ENCODE data around the gene VIPR1.

VIPR1 gene

DNA sequence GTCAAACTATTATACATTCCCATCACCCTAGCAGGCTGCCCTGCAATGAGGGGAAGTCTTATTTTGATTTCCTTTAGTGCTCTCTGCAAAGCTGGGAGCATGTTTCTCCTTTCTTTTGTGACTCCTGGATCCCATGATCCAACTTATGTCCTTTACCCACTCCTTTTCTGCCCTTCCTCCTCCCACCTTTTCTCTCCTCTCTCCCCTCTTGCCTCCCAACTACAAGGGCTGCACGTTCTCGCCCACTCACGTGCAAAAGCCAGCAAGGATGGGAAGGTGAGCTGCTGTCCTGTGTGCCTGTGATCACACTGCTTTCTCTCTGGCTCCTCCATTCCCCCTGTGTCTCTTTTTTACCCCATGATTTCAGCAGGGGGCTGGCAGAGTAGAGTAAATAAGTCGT lies 6.1 kb downstream of the VIPR1 start:
- Histone ChIP-seq H2AFZ (ENCODE audit: low read length) (no peak overlapping the region), H3K79me2 (ENCODE audit: insufficient read depth, low read length) (no peaks in the 10 kb centered on the region), H3K4me2 (ENCODE audit: low read length) (no peak overlapping the region), H3F3A (ENCODE audit: insufficient read depth, low read length) (no peaks in the 10 kb centered on the region), H4K20me1 (ENCODE audit: insufficient read depth, low read length) (no peaks in the 10 kb centered on the region), H3K4me1 (ENCODE audit: insufficient read depth, low read length, severe bottlenecking) (no peaks in the 10 kb centered on the region), H3K9me2 (ENCODE audit: low read depth, low read length) (no peaks in the 10 kb centered on the region), H3K9me3 (ENCODE audit: low read length) (no peaks in the 10 kb centered on the region), H3K9ac (ENCODE audit: low read length) (no peak overlapping the region), H3K27ac (ENCODE audit: low read depth, low read length, poor library complexity, severe bottlenecking) (no peak overlapping the region), H3K27me3 (ENCODE audit: insufficient read depth, low read length) (no peaks in the 10 kb centered on the region; the same call in 1 of the 2 replicates), H3K36me3 (ENCODE audit: insufficient read depth, low read length) (no peaks in the 10 kb centered on the region), H3K4me3 (ENCODE audit: low read depth, low read length, poor library complexity, severe bottlenecking) (no peak overlapping the region)
- TF ChIP-seq, protein P1, sequence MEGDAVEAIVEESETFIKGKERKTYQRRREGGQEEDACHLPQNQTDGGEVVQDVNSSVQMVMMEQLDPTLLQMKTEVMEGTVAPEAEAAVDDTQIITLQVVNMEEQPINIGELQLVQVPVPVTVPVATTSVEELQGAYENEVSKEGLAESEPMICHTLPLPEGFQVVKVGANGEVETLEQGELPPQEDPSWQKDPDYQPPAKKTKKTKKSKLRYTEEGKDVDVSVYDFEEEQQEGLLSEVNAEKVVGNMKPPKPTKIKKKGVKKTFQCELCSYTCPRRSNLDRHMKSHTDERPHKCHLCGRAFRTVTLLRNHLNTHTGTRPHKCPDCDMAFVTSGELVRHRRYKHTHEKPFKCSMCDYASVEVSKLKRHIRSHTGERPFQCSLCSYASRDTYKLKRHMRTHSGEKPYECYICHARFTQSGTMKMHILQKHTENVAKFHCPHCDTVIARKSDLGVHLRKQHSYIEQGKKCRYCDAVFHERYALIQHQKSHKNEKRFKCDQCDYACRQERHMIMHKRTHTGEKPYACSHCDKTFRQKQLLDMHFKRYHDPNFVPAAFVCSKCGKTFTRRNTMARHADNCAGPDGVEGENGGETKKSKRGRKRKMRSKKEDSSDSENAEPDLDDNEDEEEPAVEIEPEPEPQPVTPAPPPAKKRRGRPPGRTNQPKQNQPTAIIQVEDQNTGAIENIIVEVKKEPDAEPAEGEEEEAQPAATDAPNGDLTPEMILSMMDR (IDR thresholded peaks at IDR 0.05; ENCODE audit: low read length) = no peak
- TF ChIP-seq EZH2 (IDR thresholded peaks at IDR 0.05; ENCODE audit: borderline replicate concordance, low read length) = no peak

- TF ChIP-seq, protein P1 (IDR thresholded peaks at IDR 0.05; ENCODE audit: low read length) = no peak
- no peak for TF ChIP-seq EZH2 (IDR thresholded peaks at IDR 0.05; ENCODE audit: borderline replicate concordance, low read length)
- no peaks in the 10 kb centered on the region for H3K9me3 ChIP-seq (ENCODE audit: low read length)
- H3K9ac ChIP-seq (ENCODE audit: low read length) = no peak overlapping the region
- H3K4me2 ChIP-seq (ENCODE audit: low read length) = no peak overlapping the region
- no peaks in the 10 kb centered on the region for H3K9me2 ChIP-seq (ENCODE audit: low read depth, low read length)
- H3K4me1 ChIP-seq (ENCODE audit: insufficient read depth, low read length, severe bottlenecking) = no peaks in the 10 kb centered on the region
- no peak overlapping the region for H3K4me3 ChIP-seq (ENCODE audit: low read depth, low read length, poor library complexity, severe bottlenecking)
- H3K36me3 ChIP-seq (ENCODE audit: insufficient read depth, low read length) = no peaks in the 10 kb centered on the region
- H2AFZ ChIP-seq (ENCODE audit: low read length) = no peak overlapping the region
- H3F3A ChIP-seq (ENCODE audit: insufficient read depth, low read length) = no peaks in the 10 kb centered on the region
- H3K27ac ChIP-seq (ENCODE audit: low read depth, low read length, poor library complexity, severe bottlenecking) = no peak overlapping the region
- no peaks in the 10 kb centered on the region for H4K20me1 ChIP-seq (ENCODE audit: insufficient read depth, low read length)
- H3K79me2 ChIP-seq (ENCODE audit: insufficient read depth, low read length) = no peaks in the 10 kb centered on the region
- no peaks in the 10 kb centered on the region; the same call in 1 of the 2 replicates for H3K27me3 ChIP-seq (ENCODE audit: insufficient read depth, low read length)
Measured at GRCh38 chr3:42509111-42509510, 6.7 kb downstream of the VIPR1 start.

- H3K4me3 ChIP-seq (ENCODE audit: low read depth, low read length, poor library complexity, severe bottlenecking) = no peak overlapping the region
- no peaks in the 10 kb centered on the region for H3K79me2 ChIP-seq (ENCODE audit: insufficient read depth, low read length)
- H2AFZ ChIP-seq (ENCODE audit: low read length) = no peak overlapping the region
- H3F3A ChIP-seq (ENCODE audit: insufficient read depth, low read length) = no peaks in the 10 kb centered on the region
- H3K27ac ChIP-seq (ENCODE audit: low read depth, low read length, poor library complexity, severe bottlenecking) = no peak overlapping the region
- H3K4me1 ChIP-seq (ENCODE audit: insufficient read depth, low read length, severe bottlenecking) = no peaks in the 10 kb centered on the region
- H3K4me2 ChIP-seq (ENCODE audit: low read length) = no peak overlapping the region
- no peaks in the 10 kb centered on the region for H4K20me1 ChIP-seq (ENCODE audit: insufficient read depth, low read length)
- TF ChIP-seq EZH2 (IDR thresholded peaks at IDR 0.05; ENCODE audit: borderline replicate concordance, low read length) = no peak
- TF ChIP-seq, protein P1 (IDR thresholded peaks at IDR 0.05; ENCODE audit: low read length) = no peak
- H3K27me3 ChIP-seq (ENCODE audit: insufficient read depth, low read length) = no peaks in the 10 kb centered on the region; the same call in 1 of the 2 replicates
- no peak overlapping the region for H3K9ac ChIP-seq (ENCODE audit: low read length)
- H3K9me2 ChIP-seq (ENCODE audit: low read depth, low read length) = no peaks in the 10 kb centered on the region
- no peaks in the 10 kb centered on the region for H3K36me3 ChIP-seq (ENCODE audit: insufficient read depth, low read length)
- no peaks in the 10 kb centered on the region for H3K9me3 ChIP-seq (ENCODE audit: low read length)
Measured at GRCh38 chr3:42510325-42510724, 7.9 kb downstream of the VIPR1 start.
